HepG2 (cell line): ENCODE data around the gene BCL11B. TPM values are rescaled to one million over a fixed set of nuclear protein-coding genes. Genes with fewer than 3 reads are reported as not detected.

Source experiments
- ATAC-seq: fragments of 200-7000 bp; cut with Tn5 transposase; 3 replicates; pipeline ENCODE4 v1.9.1; 2020; ENCODE audit warnings: mild to moderate bottlenecking, moderate library complexity
- BruUV-seq: library from RNA; stranded (reverse); fragments of 400-500 nt; replicated peaks from 2 replicates; lab custom pipeline; 2021; lab: Mats Ljungman, UMichigan
- CTCF ChIA-PET: fragments of 300-600 bp; formaldehyde crosslinking; extraction: SDS; loops from one replicate; lab custom pipeline; 2021; ENCODE audit warnings: low total read pairs, inconsistent platforms, low intra/inter-chr PET ratio; lab: Yijun Ruan, JAX
- POLR2A ChIA-PET: fragments of 350-600 bp; sonication (Branson Sonifier 250); formaldehyde crosslinking; loops from one replicate; lab custom pipeline; 2020; ENCODE audit warnings: antibody characterized with exemption, inconsistent platforms; lab: Yijun Ruan, JAX
- DNase-seq: peaks from one replicate; pipeline ENCODE4 v3.0.0-alpha.2; 2015; ENCODE audit warnings: low spot score
- FAIRE-seq: peaks from 3 replicates; lab custom pipeline; 2011; peaks lifted over from hg19 to GRCh38; lab: Jason Lieb, UNC
- H2AFZ ChIP-seq: one replicate; pipeline ENCODE4 v1.6.1; 2011; ENCODE audit warnings: low read length, inconsistent platforms
- H3K27ac ChIP-seq: fragments of 300-600 bp; 3 replicates; pipeline ENCODE4 v1.8.0; 2011; ENCODE audit warnings: mixed run types, mild to moderate bottlenecking, mixed read lengths, low read length, inconsistent platforms; ENCODE audit not compliant: insufficient read depth; ENCODE audit errors: extremely low read length
- H3K27me3 ChIP-seq, 2 experiments: fragments of 200-600 bp in 1 of 2; 2 replicates in 1 of 2; 3 replicates in 1 of 2; pipeline versions ENCODE4 v1.6.0 to v1.8.0; 2011; ENCODE audit warnings: low read length in 2 of 2, mild to moderate bottlenecking in 2 of 2, moderate library complexity in 2 of 2, inconsistent platforms in 1 of 2; ENCODE audit not compliant: insufficient read depth in 2 of 2, control insufficient read depth in 1 of 2
- H3K36me3 ChIP-seq, 2 experiments: fragments of 200-600 bp in 1 of 2; replicated peaks in 1 of 2; 2 replicates in 1 of 2; 3 replicates in 1 of 2; pipeline versions ENCODE4 v1.5.1 to v1.8.0; 2011; ENCODE audit warnings: low read length in 2 of 2, inconsistent platforms in 1 of 2; ENCODE audit not compliant: insufficient read depth in 2 of 2, control insufficient read depth in 1 of 2
- H3K4me1 ChIP-seq: 2 replicates; pipeline ENCODE4 v1.5.1; 2012; ENCODE audit warnings: low read length, inconsistent platforms; ENCODE audit not compliant: insufficient read depth
- H3K4me2 ChIP-seq: 2 replicates; pipeline ENCODE4 v1.6.0; 2011; ENCODE audit warnings: low read depth, low read length, inconsistent platforms
- H3K4me3 ChIP-seq, 3 experiments: fragments of 200-600 bp in 1 of 3; sonication (generic), shearing (Covaris generic) in 1 of 3; replicated peaks in 1 of 3; 2 replicates each; pipeline ENCODE4 v1.5.1; 2011 to 2016; ENCODE audit warnings: low read length in 3 of 3, inconsistent platforms in 2 of 3, low read depth in 2 of 3, mild to moderate bottlenecking in 2 of 3, control low read depth in 1 of 3, mixed read lengths in 1 of 3; ENCODE audit not compliant: insufficient read depth in 1 of 3
- H3K79me2 ChIP-seq: one replicate; pipeline ENCODE4 v1.6.1; 2011; ENCODE audit warnings: low read length, inconsistent platforms; ENCODE audit not compliant: insufficient read depth
- H3K9ac ChIP-seq: 2 replicates; pipeline ENCODE4 v1.6.0; 2011; ENCODE audit warnings: mild to moderate bottlenecking, low read depth, low read length, inconsistent platforms; ENCODE audit not compliant: insufficient read depth
- H3K9me3 ChIP-seq: 2 replicates; pipeline ENCODE4 v1.5.1; 2012; ENCODE audit warnings: mild to moderate bottlenecking, low read length
- H4K20me1 ChIP-seq: 2 replicates; pipeline ENCODE4 v1.6.0; 2011; ENCODE audit warnings: inconsistent platforms, mild to moderate bottlenecking, low read length, moderate library complexity; ENCODE audit not compliant: insufficient read depth
- CREM ChIP-seq, 2 experiments: sonication (generic) in 1 of 2; formaldehyde crosslinking in 1 of 2; IDR thresholded peaks; 2 replicates each; pipeline versions ENCODE4 v1.4.0 to v1.6.1; 2016 to 2020; ENCODE audit warnings: antibody characterized with exemption in 1 of 2, mild to moderate bottlenecking in 1 of 2, missing genetic modification reagents in 1 of 2
- NBN ChIP-seq: fragments of 450-650 bp; conservative IDR thresholded peaks from 2 replicates; pipeline ENCODE4 v1.6.1; 2017
- PHF5A ChIP-seq: IDR thresholded peaks from one replicate; pipeline ENCODE4 v1.6.1; 2018; ENCODE audit warnings: low read depth, missing genetic modification reagents; ENCODE audit not compliant: unreplicated experiment
- SP5 ChIP-seq: IDR thresholded peaks from 2 replicates; pipeline ENCODE4 v1.6.1; 2016; ENCODE audit warnings: low read depth, borderline replicate concordance
- TAF15 ChIP-seq: fragments of 200-400 bp; formaldehyde crosslinking; IDR thresholded peaks from one replicate; pipeline ENCODE4 v1.6.1; 2018; ENCODE audit warnings: mild to moderate bottlenecking, low read depth, low read length; ENCODE audit not compliant: poor library complexity, severe bottlenecking
- ZNF333 ChIP-seq: sonication (generic); formaldehyde crosslinking; IDR thresholded peaks from 2 replicates; pipeline ENCODE4 v1.4.0; 2020; ENCODE audit warnings: mild to moderate bottlenecking, missing genetic modification reagents, borderline replicate concordance
- ZNF350 ChIP-seq: sonication (generic); formaldehyde crosslinking; IDR thresholded peaks from 2 replicates; pipeline ENCODE4 v1.4.0; 2020; ENCODE audit warnings: mild to moderate bottlenecking, low read depth, missing genetic modification reagents, borderline replicate concordance
- ZNF460 ChIP-seq: sonication (generic); formaldehyde crosslinking; IDR thresholded peaks from 2 replicates; pipeline ENCODE4 v1.5.1; 2020; ENCODE audit warnings: missing genetic modification reagents, mild to moderate bottlenecking, borderline replicate concordance
- ZNF558 ChIP-seq: sonication (generic); formaldehyde crosslinking; IDR thresholded peaks from 2 replicates; pipeline ENCODE4 v1.9.0; 2022; ENCODE audit warnings: mild to moderate bottlenecking, missing genetic modification reagents, borderline replicate concordance
- ZNF746 ChIP-seq: sonication (generic); formaldehyde crosslinking; IDR thresholded peaks from 2 replicates; pipeline ENCODE4 v1.8.0; 2022; ENCODE audit warnings: mild to moderate bottlenecking, missing genetic modification reagents
- ZNF782 ChIP-seq: sonication (generic); formaldehyde crosslinking; IDR thresholded peaks from 2 replicates; pipeline ENCODE4 v1.4.0; 2020; ENCODE audit warnings: missing genetic modification reagents, mild to moderate bottlenecking, borderline replicate concordance
- ZZZ3 ChIP-seq: sonication (generic); formaldehyde crosslinking; IDR thresholded peaks from 2 replicates; pipeline ENCODE4 v1.4.0; 2020; ENCODE audit warnings: missing genetic modification reagents, mild to moderate bottlenecking, borderline replicate concordance
- WGBS: methylation state at CpG from one replicate; pipeline ENCODE4 v1.1.6; 2017; ENCODE audit warnings: low lambda C conversion rate; 5-methylcytosine and 5-hydroxymethylcytosine counted together
- in situ Hi-C: cut with HindIII; loops from 2 replicates; pipeline ENCODE4 v1.10.0; 2017; ENCODE audit warnings: low pct_unique_long_range_greater_than_20kb; ENCODE audit not compliant: extremely low pct_ligation_motif_present
- intact Hi-C: fragments of 100-400 bp; cut with micrococcal nuclease; formaldehyde crosslinking; loops from one replicate; pipeline ENCODE4 v1.10.0; 2022; ENCODE audit not compliant: unreplicated experiment
- polyA plus RNA-seq, 8 experiments: library from polyadenylated mRNA; depleted of rRNA in 3 of 8; stranded (reverse) in 7 of 8; unstranded in 1 of 8; fragments of >200 nt; fragmentation: Illumina TruSeq in 4 of 8; extraction: Trizol in 4 of 8; gene quantifications; 2 replicates each; pipeline versions ENCODE4 v1.2.1 to v1.2.3, GENCODE V29; 2011 to 2016; ENCODE audit warnings: low read depth in 4 of 8, missing spikeins in 1 of 8, mixed read lengths in 1 of 8; ENCODE audit not compliant: insufficient read depth in 1 of 8
- total RNA-seq, 5 experiments: library from RNA; depleted of rRNA; stranded (reverse); fragments of >200 nt; fragmentation: Illumina TruSeq; extraction: Trizol; gene quantifications; 2 replicates each; pipeline ENCODE4 v1.2.3, GENCODE V29; 2016; ENCODE audit warnings: low read depth in 1 of 5
- TF ChIP-seq, protein P1 (sequence below): sonication (generic); formaldehyde crosslinking; IDR thresholded peaks from 2 replicates; pipeline ENCODE4 v1.4.0; 2020; ENCODE audit warnings: missing genetic modification reagents, borderline replicate concordance
- TF ChIP-seq, protein P2 (sequence below): sonication (generic); formaldehyde crosslinking; IDR thresholded peaks from 2 replicates; pipeline ENCODE4 v1.4.0; 2020; ENCODE audit warnings: mild to moderate bottlenecking, missing genetic modification reagents
- TF ChIP-seq, protein P3 (sequence below): IDR thresholded peaks from 2 replicates; pipeline ENCODE4 v1.6.1; 2016; ENCODE audit warnings: missing compliant biosample characterization, missing genetic modification reagents, borderline replicate concordance
- TF ChIP-seq, protein P4 (sequence below): sonication (generic); formaldehyde crosslinking; IDR thresholded peaks from 2 replicates; pipeline ENCODE4 v1.5.0; 2020; ENCODE audit warnings: missing genetic modification reagents
- TF ChIP-seq, protein P5 (sequence below): sonication (generic); formaldehyde crosslinking; IDR thresholded peaks from 2 replicates; pipeline ENCODE4 v1.5.0; 2020; ENCODE audit warnings: missing genetic modification reagents

BCL11B gene
- total and polyA plus RNA-seq, 2 of the 13 experiments (the other 11 are each of a cell fraction or from before 2014, with no cell fraction given): not detected

DNA sequence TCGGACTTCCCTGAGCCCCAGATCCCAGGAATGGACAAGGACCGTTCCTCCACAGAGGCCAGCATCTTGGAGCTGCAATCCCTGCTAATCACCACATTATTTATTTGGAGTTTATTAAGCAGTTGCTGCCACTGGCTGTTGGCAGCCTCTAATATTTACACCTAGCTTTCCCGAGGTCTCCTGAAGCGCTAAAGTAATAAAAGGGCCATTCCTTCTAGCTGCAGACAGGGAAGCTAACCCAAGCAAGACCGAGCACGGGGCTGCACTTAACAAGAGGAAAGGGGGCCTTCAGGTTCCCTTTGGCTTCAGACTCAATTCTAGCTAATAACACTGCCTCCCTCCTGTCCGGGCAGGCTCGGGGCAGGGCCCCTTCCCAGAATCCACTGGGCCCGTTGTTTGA, 63.7 kb downstream of the BCL11B start:
- CTCF ChIA-PET: no interaction called here
- TF ChIP-seq, protein P1, sequence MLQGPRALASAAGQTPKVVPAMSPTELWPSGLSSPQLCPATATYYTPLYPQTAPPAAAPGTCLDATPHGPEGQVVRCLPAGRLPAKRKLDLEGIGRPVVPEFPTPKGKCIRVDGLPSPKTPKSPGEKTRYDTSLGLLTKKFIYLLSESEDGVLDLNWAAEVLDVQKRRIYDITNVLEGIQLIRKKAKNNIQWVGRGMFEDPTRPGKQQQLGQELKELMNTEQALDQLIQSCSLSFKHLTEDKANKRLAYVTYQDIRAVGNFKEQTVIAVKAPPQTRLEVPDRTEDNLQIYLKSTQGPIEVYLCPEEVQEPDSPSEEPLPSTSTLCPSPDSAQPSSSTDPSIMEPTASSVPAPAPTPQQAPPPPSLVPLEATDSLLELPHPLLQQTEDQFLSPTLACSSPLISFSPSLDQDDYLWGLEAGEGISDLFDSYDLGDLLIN (CRISPR knock-in tag): no peak
- TF ChIP-seq ZNF460 (CRISPR knock-in tag) (no peak), ZNF333 (CRISPR knock-in tag) (no peak), ZNF746 (CRISPR knock-in tag) (no peak), NBN (no peak), ZNF350 (CRISPR knock-in tag) (no peak), TAF15 (no peak), ZNF558 (no peak), PHF5A (CRISPR knock-in tag) (no peak), ZZZ3 (CRISPR knock-in tag) (no peak), ZNF782 (CRISPR knock-in tag) (no peak), SP5 (CRISPR knock-in tag) (no peak), CREM (IDR thresholded peaks at IDR 0.05) (no peak), CREM (CRISPR knock-in tag; IDR thresholded peaks at IDR 0.05) (no peak)
- TF ChIP-seq, protein P2, sequence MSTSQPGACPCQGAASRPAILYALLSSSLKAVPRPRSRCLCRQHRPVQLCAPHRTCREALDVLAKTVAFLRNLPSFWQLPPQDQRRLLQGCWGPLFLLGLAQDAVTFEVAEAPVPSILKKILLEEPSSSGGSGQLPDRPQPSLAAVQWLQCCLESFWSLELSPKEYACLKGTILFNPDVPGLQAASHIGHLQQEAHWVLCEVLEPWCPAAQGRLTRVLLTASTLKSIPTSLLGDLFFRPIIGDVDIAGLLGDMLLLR (CRISPR knock-in tag): no peak
- TF ChIP-seq, protein P3, sequence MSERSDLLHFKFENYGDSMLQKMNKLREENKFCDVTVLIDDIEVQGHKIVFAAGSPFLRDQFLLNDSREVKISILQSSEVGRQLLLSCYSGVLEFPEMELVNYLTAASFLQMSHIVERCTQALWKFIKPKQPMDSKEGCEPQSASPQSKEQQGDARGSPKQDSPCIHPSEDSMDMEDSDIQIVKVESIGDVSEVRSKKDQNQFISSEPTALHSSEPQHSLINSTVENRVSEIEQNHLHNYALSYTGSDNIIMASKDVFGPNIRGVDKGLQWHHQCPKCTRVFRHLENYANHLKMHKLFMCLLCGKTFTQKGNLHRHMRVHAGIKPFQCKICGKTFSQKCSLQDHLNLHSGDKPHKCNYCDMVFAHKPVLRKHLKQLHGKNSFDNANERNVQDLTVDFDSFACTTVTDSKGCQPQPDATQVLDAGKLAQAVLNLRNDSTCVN (CRISPR knock-in tag): no peak
- TF ChIP-seq, protein P4, sequence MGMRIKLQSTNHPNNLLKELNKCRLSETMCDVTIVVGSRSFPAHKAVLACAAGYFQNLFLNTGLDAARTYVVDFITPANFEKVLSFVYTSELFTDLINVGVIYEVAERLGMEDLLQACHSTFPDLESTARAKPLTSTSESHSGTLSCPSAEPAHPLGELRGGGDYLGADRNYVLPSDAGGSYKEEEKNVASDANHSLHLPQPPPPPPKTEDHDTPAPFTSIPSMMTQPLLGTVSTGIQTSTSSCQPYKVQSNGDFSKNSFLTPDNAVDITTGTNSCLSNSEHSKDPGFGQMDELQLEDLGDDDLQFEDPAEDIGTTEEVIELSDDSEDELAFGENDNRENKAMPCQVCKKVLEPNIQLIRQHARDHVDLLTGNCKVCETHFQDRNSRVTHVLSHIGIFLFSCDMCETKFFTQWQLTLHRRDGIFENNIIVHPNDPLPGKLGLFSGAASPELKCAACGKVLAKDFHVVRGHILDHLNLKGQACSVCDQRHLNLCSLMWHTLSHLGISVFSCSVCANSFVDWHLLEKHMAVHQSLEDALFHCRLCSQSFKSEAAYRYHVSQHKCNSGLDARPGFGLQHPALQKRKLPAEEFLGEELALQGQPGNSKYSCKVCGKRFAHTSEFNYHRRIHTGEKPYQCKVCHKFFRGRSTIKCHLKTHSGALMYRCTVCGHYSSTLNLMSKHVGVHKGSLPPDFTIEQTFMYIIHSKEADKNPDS (CRISPR knock-in tag): no peak
- TF ChIP-seq, protein P5, sequence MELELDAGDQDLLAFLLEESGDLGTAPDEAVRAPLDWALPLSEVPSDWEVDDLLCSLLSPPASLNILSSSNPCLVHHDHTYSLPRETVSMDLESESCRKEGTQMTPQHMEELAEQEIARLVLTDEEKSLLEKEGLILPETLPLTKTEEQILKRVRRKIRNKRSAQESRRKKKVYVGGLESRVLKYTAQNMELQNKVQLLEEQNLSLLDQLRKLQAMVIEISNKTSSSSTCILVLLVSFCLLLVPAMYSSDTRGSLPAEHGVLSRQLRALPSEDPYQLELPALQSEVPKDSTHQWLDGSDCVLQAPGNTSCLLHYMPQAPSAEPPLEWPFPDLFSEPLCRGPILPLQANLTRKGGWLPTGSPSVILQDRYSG (CRISPR knock-in tag): no peak
- TF ChIP-seq, all 625 proteins: peak for 0
- no peak overlapping the region for H3K9ac ChIP-seq
- FAIRE-seq (no peak), DNase-seq (no peak), ATAC-seq (no peak)
- POLR2A ChIA-PET: no interaction called here
- no peaks in the 10 kb centered on the region for H4K20me1 ChIP-seq
- no peak overlapping the region for H3K4me3 ChIP-seq
- no peaks in the 10 kb centered on the region for H3K79me2 ChIP-seq
- no peaks in the 10 kb centered on the region for H3K36me3 ChIP-seq
- peaks cover 2 to 40% of the 10 kb centered on the region in 2 experiments for H3K27me3 ChIP-seq
- no peak overlapping the region for H3K27ac ChIP-seq
- intact Hi-C loops (no loop called here), in situ Hi-C loops (no loop called here)
- WGBS: 14% methylated on average over 7 of the region's 9 CpGs
- no peaks in the 10 kb centered on the region for H3K4me1 ChIP-seq
- no peak overlapping the region for H2AFZ ChIP-seq
- no peaks in the 10 kb centered on the region for H3K9me3 ChIP-seq
- H3K4me2 ChIP-seq: no peak overlapping the region
- BruUV-seq: no TSS peak
